Measurements from ENCODE around the gene SEPTIN6. TPM values are rescaled to one million over a fixed set of nuclear protein-coding genes. Genes with fewer than 3 reads are reported as not detected.
"Not testable (repeated sequence)": the region's sequence is repeated elsewhere in the genome, so short reads cannot be mapped to it uniquely, and the experiment has no call there.

SEPTIN6 gene
- total and polyA plus RNA-seq, 12 donors, result 42.4 to 332 (median 128) TPM

GRCh38 chrX:119672426-119672825, 20.5 kb downstream of the SEPTIN6 start:
- DNase-seq, result no peak
- no peak overlapping the region for H3K4me3 ChIP-seq
- peaks cover 4 to 32% of the 10 kb centered on the region in 2 donors for H3K4me1 ChIP-seq (replicated peaks in 1 of 2)
- H3K9me3 ChIP-seq (replicated peaks in 1 of 3), result no peaks in the 10 kb centered on the region
- 58 to 83% (median 61%) methylated on average over 2 of the region's 2 CpGs for WGBS, 4 donors
- peaks cover 0 to 5% of the 10 kb centered on the region in 2 donors for H3K36me3 ChIP-seq (replicated peaks in 1 of 2)
- peak overlapping the region in 4 of 5 donors; percentile 45 to 74 (median 55) for H3K27ac ChIP-seq
- intact Hi-C loops (cut with DNase I), result no loop called here
- no peaks in the 10 kb centered on the region for H3K27me3 ChIP-seq
- TF ChIP-seq POLR2A (IDR thresholded peaks at IDR 0.05), result no peak
- no peak for TF ChIP-seq CTCF (IDR thresholded peaks at IDR 0.05)

- intact Hi-C loops (cut with DNase I), result no loop called here
- DNase-seq, result peak; percentile 48 to 85 (median 71)
- no peaks in the 10 kb centered on the region for H3K9me3 ChIP-seq (replicated peaks in 1 of 3)
- H3K4me1 ChIP-seq (replicated peaks in 1 of 2), result peaks cover 4 to 32% of the 10 kb centered on the region in 2 donors
- H3K27ac ChIP-seq, result peak overlapping the region in 4 of 5 donors; percentile 47 to 84 (median 74)
- WGBS, 4 donors, result 8 to 49% (median 25%) methylated on average over 2 to 6 of the region's 6 CpGs
- no peaks in the 10 kb centered on the region for H3K27me3 ChIP-seq
- no peak for TF ChIP-seq CTCF (IDR thresholded peaks at IDR 0.05)
- peak in 1 of 2 donors; percentile 17 for TF ChIP-seq POLR2A (IDR thresholded peaks at IDR 0.05)
- H3K36me3 ChIP-seq (replicated peaks in 1 of 2), result peaks cover 0 to 4% of the 10 kb centered on the region in 2 donors
- H3K4me3 ChIP-seq, result no peak overlapping the region
Observed at GRCh38 chrX:119669424-119670037, 23.4 kb downstream of the SEPTIN6 start.

GRCh38 chrX:119667111-119667878, 25.7 kb downstream of the SEPTIN6 start:
- H3K9me3 ChIP-seq (replicated peaks in 1 of 3), result no peaks in the 10 kb centered on the region
- TF ChIP-seq POLR2A (IDR thresholded peaks at IDR 0.05) (no peak), CTCF (IDR thresholded peaks at IDR 0.05) (no peak)
- H3K27me3 ChIP-seq, result no peaks in the 10 kb centered on the region
- H3K27ac ChIP-seq, result peak overlapping the region in 1 of 5 donors; percentile 57
- H3K4me3 ChIP-seq, result no peak overlapping the region
- H3K4me1 ChIP-seq (replicated peaks in 1 of 2), result peaks cover 0 to 23% of the 10 kb centered on the region in 2 donors
- DNase-seq, result peak in 1 of 7 donors; percentile 55
- 60 to 80% (median 62%) methylated on average over 11 to 16 of the region's 16 CpGs for WGBS, 4 donors
- intact Hi-C loops (cut with DNase I), result no loop called here
- H3K36me3 ChIP-seq (replicated peaks in 1 of 2), result peaks cover 0 to 10% of the 10 kb centered on the region in 2 donors

GRCh38 chrX:119664877-119665276, 28.1 kb downstream of the SEPTIN6 start:
- H3K27me3 ChIP-seq; H3K9me3 ChIP-seq (replicated peaks in 1 of 3); H3K4me3 ChIP-seq; DNase-seq; intact Hi-C loops (cut with DNase I); H3K27ac ChIP-seq: not testable (repeated sequence)
- Histone ChIP-seq H3K4me1 (replicated peaks in 1 of 2) (peaks cover 0 to 16% of the 10 kb centered on the region in 2 donors), H3K36me3 (replicated peaks in 1 of 2) (peaks cover 0 to 13% of the 10 kb centered on the region in 2 donors)
- 70 to 83% (median 79%) methylated on average over 9 of the region's 9 CpGs for WGBS, 4 donors

Measured in adrenal gland (tissue), 12 donors.